ENCODE data around the gene BAZ2B.

- TF ChIP-seq CTCF (IDR thresholded peaks at IDR 0.05 in 8 of 11, conservative IDR thresholded peaks at IDR 0.05 in 3 of 11) (no peak), POLR2A (IDR thresholded peaks at IDR 0.05) (no peak)
These were observed 264.4 kb downstream of the BAZ2B start for GRCh38 chr2:159351977-159352376.
